Measurements from ENCODE around the gene ADAMTS2.

ADAMTS2 gene

GRCh38 chr5:179154346-179154990 is 190.8 kb downstream of the ADAMTS2 start:
- no peak for TF ChIP-seq CTCF (IDR thresholded peaks at IDR 0.05; ENCODE audit: low read depth, low read length)
- H3K4me3 ChIP-seq (ENCODE audit: low read depth, low read length) = no peak overlapping the region

GRCh38 chr5:179153921-179154345 is 191.3 kb downstream of the ADAMTS2 start:
- TF ChIP-seq CTCF (IDR thresholded peaks at IDR 0.05; ENCODE audit: low read depth, low read length) = no peak
- no peak overlapping the region for H3K4me3 ChIP-seq (ENCODE audit: low read depth, low read length)

GRCh38 chr5:179153341-179153901 is 191.8 kb downstream of the ADAMTS2 start:
- TF ChIP-seq CTCF (IDR thresholded peaks at IDR 0.05; ENCODE audit: low read depth, low read length) = no peak

GRCh38 chr5:179152941-179153340 is 192.3 kb downstream of the ADAMTS2 start:
- no peak for TF ChIP-seq CTCF (IDR thresholded peaks at IDR 0.05; ENCODE audit: low read depth, low read length)
- no peak overlapping the region for H3K4me3 ChIP-seq (ENCODE audit: low read depth, low read length)

More at GRCh38 chr5:179153341-179153901, 191.8 kb downstream of the ADAMTS2 start:
- no peak overlapping the region for H3K4me3 ChIP-seq (ENCODE audit: low read depth, low read length)

GRCh38 chr5:179152144-179152895 is 192.9 kb downstream of the ADAMTS2 start:
- no peak for TF ChIP-seq CTCF (IDR thresholded peaks at IDR 0.05; ENCODE audit: low read depth, low read length)
- no peak overlapping the region for H3K4me3 ChIP-seq (ENCODE audit: low read depth, low read length)

GRCh38 chr5:179151286-179152118 is 193.8 kb downstream of the ADAMTS2 start:
- TF ChIP-seq CTCF (IDR thresholded peaks at IDR 0.05; ENCODE audit: low read depth, low read length) = no peak
- H3K4me3 ChIP-seq (ENCODE audit: low read depth, low read length) = no peak overlapping the region

Measured in WI38 (cell line).